Eye (tissue), 1 donor: ENCODE measurements around the gene ZNF236.

Experiments
- DNase-seq: peaks from one replicate; pipeline ENCODE4 v3.0.0-alpha.2; 2015

Gene ZNF236

DNA sequence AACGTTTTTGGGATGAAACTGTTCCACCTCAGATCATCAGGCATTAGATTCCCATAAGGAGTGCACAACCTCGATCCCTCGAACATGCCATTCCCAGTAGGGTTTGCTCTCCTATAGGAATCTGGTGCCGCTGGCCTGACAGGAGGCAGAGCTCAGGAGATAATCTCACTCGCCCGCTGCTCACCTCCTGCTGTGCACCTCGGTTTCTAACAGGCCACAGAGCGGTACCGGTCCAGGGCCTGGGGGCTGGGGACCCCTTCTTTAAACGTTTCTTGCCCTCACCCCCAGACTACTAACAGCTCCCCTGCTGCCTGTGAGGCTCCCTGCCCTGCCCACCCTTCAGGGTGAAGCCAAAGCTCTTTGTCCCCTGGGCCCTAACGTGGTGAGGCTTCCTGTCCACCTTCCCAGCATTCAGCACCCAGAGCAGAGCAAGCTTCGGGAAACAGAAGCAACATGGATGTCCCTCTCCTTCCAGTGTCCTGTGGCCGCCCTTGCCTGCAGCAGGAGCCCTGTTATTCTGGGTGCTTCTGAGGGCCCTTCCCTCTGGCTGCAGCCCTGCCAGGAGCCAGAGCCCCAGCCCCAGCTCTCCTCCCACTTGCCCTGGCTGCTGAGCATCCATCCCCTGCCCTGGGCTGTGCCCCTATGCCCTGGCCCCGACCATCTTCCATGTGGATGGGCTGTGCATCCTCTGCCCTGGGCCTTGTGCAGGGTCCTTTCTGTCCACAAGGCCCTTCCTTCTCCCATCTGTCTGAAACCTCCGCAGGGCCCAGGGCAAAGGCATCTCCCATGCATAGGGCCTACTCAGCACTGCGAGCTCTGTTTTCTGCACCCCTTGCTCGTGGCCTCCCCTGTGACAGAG is 170.1 kb downstream of the ZNF236 start:
- no peak for DNase-seq

DNA sequence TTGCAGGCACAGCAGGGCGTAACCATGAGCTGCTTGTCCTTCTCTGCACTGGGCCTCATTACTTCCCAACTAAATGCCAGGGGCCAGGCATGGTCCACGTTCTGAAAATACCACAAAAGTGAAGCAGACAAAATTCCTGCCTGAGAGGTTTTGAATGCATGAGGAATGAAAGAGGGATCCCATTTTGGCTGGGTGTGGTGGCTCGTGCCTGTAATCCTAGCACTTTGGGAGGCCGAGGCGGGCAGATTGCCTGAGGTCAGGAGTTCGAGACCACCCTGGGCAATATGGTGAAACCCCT is 170.7 kb downstream of the ZNF236 start:
- DNase-seq = no peak

DNA sequence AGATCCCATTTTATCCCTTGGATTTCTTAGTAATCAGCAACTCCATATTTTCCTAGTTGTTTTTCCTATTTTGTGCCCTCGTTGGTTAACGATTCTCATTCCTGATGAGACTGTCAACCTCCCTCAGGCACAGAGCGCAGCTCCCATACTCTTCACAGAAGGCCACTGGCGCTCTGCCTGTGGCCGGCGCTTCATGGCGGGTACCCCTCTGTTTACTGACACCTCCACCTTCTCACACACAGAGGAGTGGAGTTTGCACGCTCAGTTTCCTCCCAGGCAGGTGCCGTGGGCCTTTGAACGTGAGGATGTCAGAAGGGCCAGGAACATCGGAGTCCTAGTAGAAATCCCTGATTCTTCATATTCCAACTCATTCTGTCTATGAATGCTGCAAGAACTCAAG is 171.2 kb downstream of the ZNF236 start:
- DNase-seq = no peak

DNA sequence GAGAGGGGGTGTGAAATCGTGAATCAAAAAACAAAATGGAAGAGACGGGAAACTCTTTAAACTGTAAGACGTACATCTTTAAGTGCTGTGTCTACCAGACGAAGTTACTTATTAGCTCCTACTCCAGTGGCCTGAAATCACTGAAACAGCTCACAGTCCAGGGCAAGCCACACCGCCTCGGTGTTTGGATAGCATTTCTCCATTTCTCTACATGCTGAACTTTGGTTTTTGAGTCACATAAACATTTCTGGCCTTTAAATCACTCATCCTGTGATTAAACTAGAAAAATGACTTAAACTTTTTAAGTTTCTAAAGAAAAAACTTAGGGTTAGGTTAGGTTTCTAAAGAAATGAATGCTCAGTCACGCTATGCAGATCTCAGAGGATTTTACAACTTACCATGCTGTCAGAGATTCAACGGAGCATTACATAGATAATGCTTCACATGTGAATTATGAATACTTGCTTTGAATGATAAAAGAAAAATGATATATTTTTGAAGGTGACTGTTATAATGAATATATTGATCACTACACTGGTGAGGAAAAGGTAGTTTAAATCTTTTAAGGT is 171.8 kb downstream of the ZNF236 start:
- DNase-seq = no peak

DNA sequence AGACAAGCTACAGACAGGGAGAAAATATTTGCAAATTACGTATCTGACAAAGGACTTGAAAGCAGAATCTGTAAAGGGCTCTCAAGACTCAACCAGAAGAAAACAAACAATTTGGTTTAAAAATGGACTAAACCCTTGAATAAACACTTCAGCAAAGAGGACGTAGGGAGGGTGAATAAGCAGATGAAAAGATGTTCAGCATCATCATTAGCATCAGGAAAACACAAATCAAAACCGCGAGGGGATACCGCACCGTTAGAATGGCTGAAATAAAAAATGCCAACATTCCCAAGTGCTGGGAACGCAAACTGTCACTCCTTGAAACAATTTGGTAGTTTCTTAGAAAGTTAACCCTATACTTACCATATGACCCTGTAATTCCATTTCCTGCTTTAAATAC is 173.5 kb downstream of the ZNF236 start:
- no peak for DNase-seq

DNA sequence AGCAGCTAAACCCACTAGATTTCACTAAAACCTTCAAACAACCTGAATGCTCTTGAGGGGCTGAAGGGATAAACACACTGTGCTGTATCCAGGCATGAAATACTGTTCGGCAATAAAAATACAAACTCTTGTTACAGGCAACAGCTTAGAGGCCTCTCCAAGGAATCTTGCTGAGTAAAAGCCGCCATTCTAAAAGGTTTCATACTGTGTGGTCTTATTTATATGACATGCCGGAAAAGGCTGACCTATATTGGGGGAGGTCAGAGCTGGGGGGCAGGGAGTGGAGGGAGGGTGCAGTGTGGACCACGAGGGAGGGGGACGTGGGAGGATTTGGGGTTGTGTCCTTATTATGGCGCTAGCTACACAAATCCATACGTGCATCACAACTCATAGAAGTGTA is 174.1 kb downstream of the ZNF236 start:
- peak; percentile 45 for DNase-seq

DNA sequence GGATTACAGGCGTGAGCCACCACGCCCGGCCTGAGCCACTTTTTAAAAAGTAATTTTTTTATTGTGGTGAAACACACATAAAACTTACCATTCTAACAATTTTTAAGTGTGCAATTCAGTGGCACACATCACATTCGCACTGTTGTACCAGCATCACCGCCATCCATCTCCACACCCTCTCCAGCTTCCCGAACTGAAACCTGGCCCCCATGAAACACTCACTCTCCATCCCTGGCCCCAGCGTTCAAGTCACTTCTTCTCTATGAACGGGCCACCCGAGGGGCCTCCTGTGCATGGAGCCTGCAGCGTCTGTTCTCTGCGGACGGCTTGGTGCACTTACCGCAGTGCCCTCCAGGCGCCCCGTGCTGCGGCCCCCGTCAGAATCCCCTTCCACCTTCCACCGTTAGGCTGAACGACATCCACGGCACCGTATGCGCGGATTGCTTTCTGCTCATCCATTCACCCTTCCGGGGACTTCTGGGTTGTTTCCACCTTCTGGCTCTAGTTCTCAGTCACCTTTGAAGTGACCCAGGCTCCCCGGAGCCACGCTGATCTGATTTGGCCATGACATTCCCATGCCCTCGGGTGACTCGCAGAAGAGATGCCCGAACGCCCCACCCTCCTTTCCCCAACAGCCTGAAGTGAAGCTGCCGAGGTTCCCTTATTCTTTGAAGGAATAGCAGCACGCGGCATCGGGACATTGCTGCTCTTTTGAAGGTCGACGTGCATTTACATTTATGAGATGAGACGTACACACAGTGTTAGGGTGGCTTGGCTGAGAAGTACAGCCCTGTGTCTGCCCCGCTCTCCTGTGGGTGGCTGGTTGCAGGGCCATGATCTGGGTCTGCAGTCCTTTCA is 175.8 kb downstream of the ZNF236 start:
- no peak for DNase-seq

DNA sequence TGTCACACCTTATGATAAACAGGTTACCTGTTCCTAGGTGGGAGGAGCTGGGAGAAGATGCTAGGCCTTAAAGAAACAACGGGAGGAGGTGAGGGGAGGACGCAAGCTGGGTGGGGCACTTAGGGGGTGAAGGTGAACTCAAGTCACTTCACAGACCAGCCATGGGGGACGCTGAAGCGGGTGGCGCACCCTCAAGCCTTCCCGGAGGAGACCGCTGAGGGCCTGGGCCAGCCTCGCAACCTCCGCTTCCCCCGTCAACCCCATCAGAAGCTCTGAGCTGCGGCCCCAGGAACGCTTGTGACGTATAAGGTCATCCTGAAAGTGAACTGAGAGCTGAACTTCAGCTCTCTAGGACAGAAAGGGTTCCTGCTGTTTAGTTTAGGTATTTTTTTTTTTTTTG is 176.7 kb downstream of the ZNF236 start:
- DNase-seq = no peak

DNA sequence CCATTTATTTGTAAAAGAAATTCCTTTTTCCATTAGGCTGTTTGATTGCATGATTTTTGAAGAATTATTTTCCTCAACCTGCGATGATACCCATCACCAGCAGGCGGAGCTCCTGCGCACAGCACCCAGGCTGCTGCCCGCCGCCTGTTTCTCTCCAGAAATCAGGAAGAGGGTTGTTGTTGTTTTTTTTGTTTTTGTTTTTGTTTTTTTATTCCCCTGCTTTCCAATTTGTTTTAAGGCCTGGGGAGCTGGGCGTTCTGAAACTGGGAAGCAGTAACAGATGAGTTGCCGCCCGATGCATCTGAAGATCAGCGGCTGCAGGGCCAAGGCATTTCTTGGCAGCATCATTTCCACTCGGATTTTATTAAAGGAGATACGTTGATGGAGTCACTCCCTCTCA is 178.2 kb downstream of the ZNF236 start:
- DNase-seq = peak; percentile 82

DNA sequence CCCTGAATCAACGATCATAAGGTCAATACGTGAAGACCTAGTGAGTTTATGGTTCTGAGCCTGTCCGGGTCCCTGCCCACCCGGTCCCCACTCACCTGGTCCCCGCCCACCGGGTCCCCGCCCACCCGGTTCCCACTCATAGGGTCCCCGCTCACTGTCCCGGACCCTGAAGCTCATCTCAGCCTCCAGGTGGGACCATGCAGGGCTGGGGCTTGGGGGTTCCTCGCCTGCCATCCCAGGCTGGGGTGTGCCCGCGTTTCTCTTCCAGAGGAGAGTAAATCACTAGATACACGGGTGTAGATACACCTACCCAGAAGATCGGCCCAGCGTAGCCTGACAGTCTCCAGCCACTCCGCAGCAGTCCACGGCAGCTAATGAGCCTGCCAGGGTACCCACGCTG is 178.7 kb downstream of the ZNF236 start:
- DNase-seq = no peak

DNA sequence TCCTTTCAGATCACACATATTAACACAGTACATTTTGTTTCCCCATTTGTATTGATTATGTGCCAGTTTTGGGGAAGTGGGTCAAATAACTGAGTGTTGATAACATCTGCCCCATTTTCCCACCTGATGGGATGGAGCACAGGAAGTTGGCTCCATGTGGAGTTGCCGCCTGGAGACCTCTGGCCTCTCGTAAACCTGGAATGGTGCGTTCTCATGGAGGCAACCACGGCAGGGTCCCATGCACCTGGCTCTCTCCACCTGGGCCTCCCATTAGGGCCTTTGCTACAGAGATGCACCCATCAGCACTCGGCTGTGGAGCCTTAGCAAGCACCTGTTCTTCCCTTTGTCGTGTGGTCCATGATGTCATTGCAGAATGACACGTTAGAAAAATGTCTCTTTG is 179.6 kb downstream of the ZNF236 start:
- DNase-seq = no peak

DNA sequence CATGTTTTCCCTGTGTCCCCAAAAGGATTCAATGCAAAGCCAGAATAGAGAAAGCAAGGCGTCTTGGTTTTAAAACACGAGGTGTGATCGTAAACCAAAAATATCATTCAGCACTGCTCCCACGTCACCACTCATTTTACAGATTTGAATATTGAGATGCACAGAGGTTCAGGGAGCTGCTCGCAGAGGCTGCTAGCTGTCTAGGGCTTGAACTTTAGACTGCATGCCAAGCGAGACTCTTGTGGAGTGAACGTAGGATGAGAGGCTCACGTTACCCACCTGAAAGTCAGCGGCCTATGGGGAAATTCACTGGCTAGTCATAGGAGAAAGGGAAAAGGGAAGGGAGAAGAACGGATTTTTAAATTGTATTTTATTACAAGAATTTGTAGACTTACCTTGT is 180.1 kb downstream of the ZNF236 start:
- DNase-seq = no peak

DNA sequence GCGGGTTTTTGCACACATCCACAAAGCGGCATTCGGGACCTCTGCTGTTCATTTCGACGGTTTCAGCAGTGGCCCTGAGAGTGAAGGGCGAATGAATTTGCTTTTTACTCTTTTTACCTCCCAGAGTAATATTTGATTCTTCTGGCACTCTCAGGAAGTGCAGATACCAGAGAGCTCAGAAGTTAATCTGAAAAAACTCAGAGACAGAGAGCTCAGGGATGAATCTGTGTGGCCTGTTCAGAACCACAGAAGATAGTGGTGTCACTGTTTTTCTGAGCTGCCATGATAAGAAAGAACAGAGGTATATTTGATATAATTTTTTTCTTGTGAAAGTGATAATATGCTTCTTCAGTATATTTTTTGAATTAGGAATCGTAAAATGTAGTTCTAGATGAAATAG is 181.0 kb downstream of the ZNF236 start:
- DNase-seq = no peak

DNA sequence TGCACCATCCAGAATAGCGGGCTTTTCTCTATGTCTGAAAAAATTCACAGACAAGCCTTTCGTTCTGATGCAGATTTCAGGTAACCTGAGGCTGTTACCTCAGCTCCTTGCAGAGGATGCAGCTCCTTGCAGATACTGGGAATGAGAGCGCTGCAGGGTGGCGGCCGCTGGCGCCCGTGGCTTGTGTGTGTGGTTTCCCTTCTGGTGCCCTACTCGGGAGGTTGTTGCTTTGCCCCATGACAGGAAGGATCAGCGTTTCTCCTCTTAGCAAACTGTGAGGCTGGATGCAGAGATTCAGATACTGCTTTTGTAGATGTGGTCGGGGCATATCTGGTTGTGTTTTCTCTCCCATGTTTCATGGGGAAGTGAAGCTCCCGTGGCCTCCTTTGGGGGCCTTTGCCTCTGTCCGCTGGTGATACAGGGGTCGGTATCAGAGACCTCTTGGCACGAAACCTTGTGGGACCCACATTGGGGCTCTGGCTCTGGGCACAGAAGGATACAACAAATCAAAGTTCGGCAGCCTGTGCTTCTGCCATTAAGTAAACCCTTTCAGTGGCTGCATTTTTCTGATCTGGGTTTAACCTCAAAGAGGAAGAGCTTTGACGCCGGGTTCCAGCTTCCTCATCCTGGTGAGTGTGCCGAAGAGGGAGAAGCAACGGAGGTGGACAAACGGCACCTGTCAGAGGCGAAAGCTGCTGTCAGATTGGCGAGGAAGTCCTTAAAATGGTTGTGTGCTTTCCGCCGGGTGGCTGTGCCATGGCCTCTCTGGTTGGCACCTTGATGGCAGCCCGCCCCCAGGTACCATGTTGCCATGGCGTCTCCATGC is 182.4 kb downstream of the ZNF236 start:
- DNase-seq = no peak

DNA sequence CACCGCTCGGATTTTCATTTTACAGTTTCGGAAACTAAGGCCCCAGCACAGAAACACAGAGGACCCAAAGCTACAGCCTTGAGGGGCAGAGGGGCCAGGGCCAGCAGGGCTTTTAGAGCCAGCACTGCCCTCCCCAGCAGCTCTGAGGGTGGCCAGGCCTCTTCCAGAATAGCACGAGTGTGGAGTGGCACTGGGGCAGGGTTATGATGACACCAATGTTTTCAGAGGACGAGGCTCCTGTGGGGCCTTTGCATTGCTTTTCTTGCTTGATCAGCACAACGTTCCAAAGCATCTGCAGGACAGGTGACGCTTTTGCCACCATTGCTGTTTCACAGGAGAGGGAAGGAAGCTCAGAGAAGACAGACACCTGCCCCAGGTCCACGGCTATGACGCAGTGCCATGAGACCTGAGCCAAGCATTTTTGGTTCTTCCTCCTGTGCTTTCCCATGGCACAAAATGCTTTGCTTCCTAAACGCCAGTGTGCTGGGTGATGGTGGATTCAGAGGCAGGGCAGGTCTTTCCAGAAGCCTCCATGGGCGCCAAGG is 183.4 kb downstream of the ZNF236 start:
- DNase-seq = no peak

DNA sequence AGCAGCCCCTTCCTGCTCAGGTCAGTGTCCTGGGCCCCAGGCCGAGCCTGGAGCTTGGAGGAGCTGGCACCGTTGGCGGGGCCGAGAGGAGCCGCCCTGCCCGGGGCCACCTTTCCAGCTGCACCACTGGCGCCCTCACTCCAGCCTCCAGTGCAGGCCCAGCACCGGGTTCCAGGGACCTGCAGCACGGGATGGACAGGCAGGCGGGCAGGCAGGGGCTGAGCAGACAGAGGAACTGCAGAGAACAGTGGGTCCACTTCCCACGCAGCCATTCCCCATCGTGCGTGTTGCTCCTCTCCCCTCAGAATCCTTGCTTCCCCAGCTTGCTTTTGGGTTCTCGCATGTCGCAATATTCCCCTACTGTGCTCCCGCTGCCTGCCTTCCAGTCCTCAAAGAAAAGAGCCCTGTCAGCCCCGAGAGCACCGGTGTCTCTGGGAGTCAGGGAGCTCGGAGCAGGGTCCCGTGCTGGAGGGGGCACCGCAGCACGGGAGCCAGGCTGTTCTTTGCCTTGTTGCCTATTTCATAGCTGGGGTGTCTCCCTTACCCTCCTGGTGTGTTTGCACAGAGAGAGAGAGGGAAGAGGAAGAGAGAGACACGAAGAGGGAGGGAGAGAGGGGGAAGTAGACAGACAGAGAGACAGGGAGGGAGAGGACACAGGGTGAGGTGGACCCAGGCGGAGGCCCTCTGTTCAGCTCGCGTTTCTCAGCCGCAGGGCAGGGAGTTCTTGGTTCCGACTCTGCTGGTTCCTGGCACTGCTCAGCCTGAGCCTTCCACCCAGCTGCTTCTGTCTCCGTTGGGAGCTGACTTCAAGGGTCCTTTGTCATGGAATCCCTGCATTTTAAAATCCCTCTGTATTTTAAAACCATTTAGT is 184.2 kb downstream of the ZNF236 start:
- no peak for DNase-seq

DNA sequence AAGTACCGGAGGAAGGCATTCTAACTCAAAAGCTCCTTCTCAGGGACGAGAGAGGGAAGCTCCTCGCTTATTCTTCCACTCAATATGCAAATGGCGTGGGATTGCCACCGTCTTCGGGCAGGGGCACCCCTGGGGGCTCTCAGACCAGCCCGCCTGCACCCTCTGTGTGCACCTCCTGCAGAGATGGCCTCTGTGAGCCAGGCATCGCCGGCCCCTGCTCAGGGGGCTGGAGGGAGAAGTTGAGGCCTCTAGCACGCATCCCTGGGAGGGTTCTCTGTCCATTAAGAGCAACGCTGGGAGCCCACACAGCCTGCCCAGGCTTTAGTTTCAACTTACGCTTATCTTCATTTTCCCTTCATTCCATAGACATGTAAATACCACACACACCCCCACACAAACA is 184.9 kb downstream of the ZNF236 start:
- no peak for DNase-seq

DNA sequence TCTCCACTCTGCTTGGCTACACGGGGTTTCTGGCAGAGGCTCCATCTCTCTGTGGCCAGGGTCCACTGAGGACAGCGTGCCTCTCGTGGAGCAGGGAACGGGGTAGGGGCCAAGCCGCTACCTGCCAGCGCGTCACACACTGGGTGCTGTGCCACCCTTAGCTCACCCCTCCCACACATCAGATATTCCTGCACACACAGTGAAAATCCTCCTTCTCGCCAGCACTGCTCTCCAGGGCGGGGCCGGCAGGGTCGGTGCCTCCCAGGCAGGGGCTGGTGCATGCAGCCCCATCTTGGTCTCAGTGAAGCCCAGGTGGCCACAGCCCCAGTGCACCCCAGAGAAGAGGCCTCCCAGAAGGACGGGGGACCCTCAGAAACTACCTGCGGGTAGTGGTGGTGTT is 185.6 kb downstream of the ZNF236 start:
- DNase-seq = no peak

DNA sequence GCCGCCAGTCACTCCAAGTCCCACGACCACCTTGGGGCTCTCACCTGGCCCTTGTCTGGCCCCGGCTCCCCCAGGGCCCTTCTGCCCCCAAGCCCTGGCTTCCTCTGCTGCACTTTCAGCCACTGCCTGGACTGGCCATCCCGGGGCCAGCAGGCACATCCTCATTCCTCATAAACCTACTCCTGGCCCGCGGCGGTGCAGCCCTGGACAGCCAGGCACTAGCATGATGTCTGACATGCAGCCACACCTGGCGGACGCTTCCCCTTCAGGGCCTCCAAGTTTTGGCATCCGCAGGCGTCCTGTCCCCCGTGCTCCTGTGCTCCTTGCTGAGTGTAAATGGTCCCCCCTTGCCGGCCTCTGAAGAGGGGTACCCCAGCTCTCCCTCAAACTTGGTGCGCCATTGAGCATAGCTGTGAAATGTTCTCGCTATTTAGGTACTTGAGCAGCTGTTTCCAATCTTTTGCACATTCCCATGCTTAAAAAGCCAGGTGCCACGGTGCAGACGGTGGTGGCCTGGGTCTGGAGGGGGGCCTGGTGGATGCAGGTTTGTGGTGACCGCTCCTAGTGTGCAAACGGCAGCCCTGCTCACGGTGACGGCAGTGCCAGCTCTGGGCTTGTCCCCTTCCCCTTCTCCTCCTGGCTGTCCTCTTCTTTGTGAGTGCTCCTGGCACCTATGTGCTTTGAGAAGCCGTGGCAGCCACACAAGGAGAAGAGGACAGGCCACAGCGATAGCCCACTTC is 186.4 kb downstream of the ZNF236 start:
- no peak for DNase-seq

DNA sequence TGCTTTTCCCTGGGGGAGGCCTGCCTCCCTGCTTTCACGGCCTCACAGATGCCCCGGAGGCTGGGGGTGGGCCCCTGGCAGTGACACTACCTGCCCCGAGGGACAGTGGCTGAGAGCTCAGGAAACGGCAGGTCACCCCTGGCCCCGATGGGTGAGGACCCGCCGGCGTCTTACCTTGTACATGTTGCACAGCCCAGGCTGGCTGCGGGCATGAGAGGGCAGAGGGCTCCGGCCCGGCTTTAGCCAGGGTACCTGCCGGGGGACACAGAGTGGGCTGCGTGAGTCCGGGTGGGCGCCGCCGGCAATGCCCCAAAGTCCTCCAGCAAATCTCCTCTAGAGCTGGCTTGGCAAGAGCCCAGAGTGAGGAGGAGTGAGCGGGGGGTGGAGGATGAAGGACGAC is 187.3 kb downstream of the ZNF236 start:
- no peak for DNase-seq

DNA sequence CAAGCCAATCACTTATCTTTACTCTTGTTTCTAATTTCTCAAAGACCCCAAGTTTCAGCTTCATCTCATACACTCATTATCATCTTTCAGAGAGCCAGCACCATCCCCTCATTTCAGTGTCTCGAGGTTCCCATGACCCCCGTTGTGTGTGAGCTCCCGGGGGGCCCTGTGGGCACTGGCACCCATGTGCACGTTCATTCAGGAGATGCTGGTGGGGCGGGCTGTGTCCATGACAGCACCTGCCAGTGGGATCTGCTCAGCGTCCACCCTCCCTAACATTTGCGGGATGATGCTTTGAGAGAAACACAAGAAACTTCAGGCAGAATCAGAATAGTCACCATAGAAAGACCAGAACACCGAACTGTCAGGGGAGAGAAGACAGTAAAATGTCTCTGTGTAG is 189.8 kb downstream of the ZNF236 start:
- no peak for DNase-seq
